HT-29 (cell line): ENCODE results near the gene TMPRSS11A. TPM values are rescaled to one million over a fixed set of nuclear protein-coding genes. Genes with fewer than 3 reads are reported as not detected.

ENCODE experiments used
- DNase-seq: peaks from one replicate; pipeline ENCODE4 v3.0.0-alpha.2; 2015; ENCODE audit warnings: low spot score
- small RNA-seq: library from RNA; depleted of rRNA; stranded (forward); fragments of <200 nt; gene quantifications from one replicate; pipeline ENCODE3, GENCODE V24; 2014
- total RNA-seq: library from RNA; depleted of rRNA; stranded (reverse); fragments of >200 nt; shearing (Covaris generic); gene quantifications from 2 replicates; pipeline ENCODE4 v1.2.3, GENCODE V29; 2014; rRNA removed

TMPRSS11A gene
- total RNA-seq, 1 experiment from 2014 or later: not detected

- no peak for DNase-seq
Measured at GRCh38 chr4:67873116-67873515, 90.2 kb downstream of the TMPRSS11A start.

- DNase-seq: peak; percentile 48
Measured at GRCh38 chr4:67871867-67872266, 91.4 kb downstream of the TMPRSS11A start.

- DNase-seq: no peak
Measured at GRCh38 chr4:67869580-67870190, 93.6 kb downstream of the TMPRSS11A start.

GRCh38 chr4:67861513-67861912 is 101.8 kb downstream of the TMPRSS11A start:
- no peak for DNase-seq

Small RNA genes lying within 50 kb of the gene (small RNA-seq; reads per million reads assigned to genes)
- gene RNU6-95P: not detected

Other genes with a start within 250 kb of the TMPRSS11A start
- gene GNRHR, start 209.1 kb downstream of the TMPRSS11A start, total RNA-seq: not detected in 2 replicates
- gene TMPRSS11D, start 79.5 kb downstream of the TMPRSS11A start, total RNA-seq: not detected in 2 replicates
- not detected in 2 replicates for gene TMPRSS11F, start 166.4 kb upstream of the TMPRSS11A start, total RNA-seq